MM.1S (cell line): ENCODE results near the gene DCBLD1.

ENCODE experiments used
- CTCF ChIP-seq: fragments of 300-600 bp; sonication (generic); IDR thresholded peaks from 2 replicates; pipeline ENCODE4 v1.5.1; 2016; ENCODE audit warnings: antibody characterized with exemption, low read length, mixed read lengths
- EZH2 ChIP-seq: fragments of 300-600 bp; sonication (generic); optimal IDR thresholded peaks from 2 replicates; pipeline ENCODE3; 2017; ENCODE audit warnings: low read depth, mild to moderate bottlenecking, antibody characterized with exemption, low read length, mixed read lengths
- EZH2phosphoT487 ChIP-seq: fragments of 300-600 bp; sonication (generic); IDR thresholded peaks from 2 replicates; pipeline ENCODE4 v1.6.1; 2018; ENCODE audit warnings: antibody characterized with exemption, low read length

GRCh38 chr6:117503211-117503610 is 20.7 kb downstream of the DCBLD1 start:
- TF ChIP-seq CTCF, result no peak
- no peak for TF ChIP-seq EZH2phosphoT487
- TF ChIP-seq EZH2, result no peak
